A549 (cell line): ENCODE measurements around the gene SIK2. TPM values are rescaled to one million over a fixed set of nuclear protein-coding genes. Genes with fewer than 3 reads are reported as not detected.

Source experiments
- ATAC-seq, 2 experiments: fragments of 200-7000 bp in 1 of 2; fragments of >200 bp in 1 of 2; cut with Nextera tagmentation in 1 of 2; cut with Tn5 transposase in 1 of 2; 3 replicates each; pipeline versions ENCODE4 v1.8.0 to v1.9.1; 2018 to 2020; ENCODE audit warnings: mild to moderate bottlenecking in 1 of 2, moderate library complexity in 1 of 2
- CTCF ChIA-PET: fragments of 300-600 bp; sonication (Branson Sonifier 250); formaldehyde crosslinking; extraction: SDS; loops from one replicate; lab custom pipeline; 2021; ENCODE audit warnings: antibody characterized with exemption, inconsistent platforms; lab: Yijun Ruan, JAX
- POLR2A ChIA-PET: fragments of 350-600 bp; formaldehyde crosslinking; extraction: SDS; loops from one replicate; lab custom pipeline; 2021; ENCODE audit warnings: antibody characterized with exemption, inconsistent platforms; lab: Yijun Ruan, JAX
- DNase-seq, 2 experiments: peaks; one replicate each; pipeline versions ENCODE4 v3.0.0 to v3.0.0-alpha.2; 2011 to 2016; ENCODE audit warnings: low read depth in 1 of 2, low spot score in 1 of 2
- FAIRE-seq: peaks from 2 replicates; lab custom pipeline; 2011; peaks lifted over from hg19 to GRCh38; lab: Jason Lieb, UNC
- H3K27ac ChIP-seq, 2 experiments: fragments of >200 bp; sonication (Bioruptor Twin); formaldehyde crosslinking; 3 replicates each; pipeline ENCODE4 v1.5.1; 2016 to 2017
- H3K4me1 ChIP-seq: fragments of >200 bp; sonication (Bioruptor Twin); formaldehyde crosslinking; 3 replicates; pipeline ENCODE4 v1.6.1; 2016
- H3K4me2 ChIP-seq: fragments of >200 bp; sonication (Bioruptor Twin); formaldehyde crosslinking; 3 replicates; pipeline ENCODE4 v1.6.1; 2016
- H3K4me3 ChIP-seq: fragments of >200 bp; sonication (Bioruptor Twin); formaldehyde crosslinking; 3 replicates; pipeline ENCODE4 v1.5.1; 2016
- H3K9me3 ChIP-seq: fragments of >200 bp; sonication (Bioruptor Twin); formaldehyde crosslinking; 3 replicates; pipeline ENCODE4 v1.6.1; 2016
- CHD4 ChIP-seq: fragments of 200-600 bp; sonication (generic); IDR thresholded peaks from 2 replicates; pipeline ENCODE4 v1.6.1; 2016; ENCODE audit warnings: antibody characterized with exemption, mild to moderate bottlenecking, borderline replicate concordance
- FOSB ChIP-seq: fragments of 250-450 bp; sonication (Bioruptor Pico); IDR thresholded peaks from 2 replicates; pipeline ENCODE4 v1.5.0; 2020; ENCODE audit warnings: mild to moderate bottlenecking, moderate library complexity
- FOSL2 ChIP-seq, 2 experiments: fragments of 450-650 bp in 1 of 2; fragments of >200 bp in 1 of 2; sonication (Bioruptor Twin) in 1 of 2; formaldehyde crosslinking; IDR thresholded peaks; 2 replicates each; pipeline versions ENCODE4 v1.5.0 to v1.6.1; 2016 to 2020; ENCODE audit warnings: mild to moderate bottlenecking in 1 of 2, moderate library complexity in 1 of 2
- GATA3 ChIP-seq: IDR thresholded peaks from 2 replicates; pipeline ENCODE4 v1.6.1; 2012; ENCODE audit warnings: borderline replicate concordance
- KDM1A ChIP-seq: fragments of 200-600 bp; sonication (generic); IDR thresholded peaks from 2 replicates; pipeline ENCODE4 v1.6.1; 2016; ENCODE audit warnings: low read depth, mild to moderate bottlenecking
- MAFK ChIP-seq: fragments of 450-650 bp; IDR thresholded peaks from 2 replicates; pipeline ENCODE4 v1.6.1; 2014; ENCODE audit not compliant: partially characterized antibody
- NPAS2 ChIP-seq: fragments of 250-450 bp; sonication (Bioruptor Pico); IDR thresholded peaks from 2 replicates; pipeline ENCODE4 v1.8.0; 2022; ENCODE audit warnings: mild to moderate bottlenecking, moderate library complexity, borderline replicate concordance
- POLR2AphosphoS2 ChIP-seq: conservative IDR thresholded peaks from 2 replicates; pipeline ENCODE4 v1.6.1; 2012; ENCODE audit warnings: low read length, improper control_type of control experiment, inconsistent platforms
- ZC3H11A ChIP-seq: fragments of 450-650 bp; IDR thresholded peaks from 2 replicates; pipeline ENCODE4 v1.6.1; 2014; ENCODE audit warnings: antibody characterized with exemption, mild to moderate bottlenecking
- WGBS: methylation state at CpG from one replicate; pipeline ENCODE4 v1.1.6; 2017; ENCODE audit errors: missing lambda C conversion rate; 5-methylcytosine and 5-hydroxymethylcytosine counted together
- polyA plus RNA-seq, 4 experiments: library from polyadenylated mRNA; depleted of rRNA in 3 of 4; stranded (reverse); fragments of >200 nt; fragmentation: RNase III in 1 of 4; extraction: RNeasy Plus Mini Kit Qiagen cat#74134 plus additional on column Dnase treatment in 1 of 4; gene quantifications; 2 replicates in 3 of 4; 3 replicates in 1 of 4; pipeline ENCODE4 v1.2.3, GENCODE V29; 2011 to 2017
- TF ChIP-seq, protein P1 (sequence below): IDR thresholded peaks from 2 replicates; pipeline ENCODE4 v1.6.1; 2012
- TF ChIP-seq, protein P2 (sequence below): fragments of 200-600 bp; sonication (generic); IDR thresholded peaks from 2 replicates; pipeline ENCODE4 v1.6.1; 2016; ENCODE audit warnings: antibody characterized with exemption, mild to moderate bottlenecking, moderate library complexity
- TF ChIP-seq, protein P3 (sequence below): fragments of 250-450 bp; sonication (Bioruptor Pico); IDR thresholded peaks from 2 replicates; pipeline ENCODE4 v1.5.0; 2021; ENCODE audit warnings: mild to moderate bottlenecking, moderate library complexity, borderline replicate concordance
- TF ChIP-seq, protein P4 (sequence below): fragments of 150-350 bp; IDR thresholded peaks from 2 replicates; pipeline ENCODE4 v1.6.1; 2014; ENCODE audit warnings: low read depth, mild to moderate bottlenecking, low read length
- TF ChIP-seq, protein P5 (sequence below): fragments of 450-650 bp; IDR thresholded peaks from 2 replicates; pipeline ENCODE4 v1.6.1; 2014; ENCODE audit warnings: antibody characterized with exemption
- TF ChIP-seq, protein P6 (sequence below): fragments of >200 bp; sonication (Bioruptor Twin); formaldehyde crosslinking; IDR thresholded peaks from 2 replicates; pipeline ENCODE4 v1.6.1; 2016
- TF ChIP-seq, protein P7 (sequence below): fragments of >200 bp; sonication (Bioruptor Twin); formaldehyde crosslinking; IDR thresholded peaks from 3 replicates; pipeline ENCODE4 v1.5.1; 2016
- TF ChIP-seq, protein P8 (sequence below): fragments of >200 bp; sonication (Bioruptor Twin); formaldehyde crosslinking; IDR thresholded peaks from 3 replicates; pipeline ENCODE4 v1.6.1; 2016

The SIK2 gene
- polyA plus RNA-seq, 2 of the 4 experiments (the other 2 are of a cell fraction): 4.5 to 9.0 TPM

DNA sequence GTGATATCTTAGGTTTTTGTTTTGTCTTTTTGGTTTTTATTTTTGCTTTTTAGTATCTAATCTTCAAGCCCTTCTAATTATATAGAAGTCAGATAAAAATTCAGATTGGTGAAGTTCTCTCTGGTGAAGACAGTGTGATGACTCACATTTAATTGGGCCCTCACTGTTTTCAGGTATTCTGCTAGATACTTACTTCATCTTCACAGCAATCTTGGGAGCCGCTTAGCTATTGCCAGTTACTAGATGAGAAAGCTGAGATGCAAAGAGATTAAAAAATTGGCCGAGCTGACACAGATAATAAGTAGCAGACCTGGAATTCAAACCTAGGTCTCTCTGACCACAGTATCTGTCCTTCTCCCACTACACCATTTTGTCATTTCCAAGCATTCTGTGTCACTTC lies 88.9 kb downstream of the SIK2 start:
- FAIRE-seq: no peak
- Histone ChIP-seq H3K4me3 (no peak overlapping the region), H3K9me3 (no peaks in the 10 kb centered on the region), H3K4me2 (no peak overlapping the region)
- ATAC-seq: no peak
- POLR2A ChIA-PET: no interaction called here
- WGBS: 94% methylated on average over 2 of the region's 2 CpGs
- TF ChIP-seq, protein P1, sequence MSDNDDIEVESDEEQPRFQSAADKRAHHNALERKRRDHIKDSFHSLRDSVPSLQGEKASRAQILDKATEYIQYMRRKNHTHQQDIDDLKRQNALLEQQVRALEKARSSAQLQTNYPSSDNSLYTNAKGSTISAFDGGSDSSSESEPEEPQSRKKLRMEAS: no peak
- TF ChIP-seq NPAS2 (CRISPR knock-in tag): no peak
- TF ChIP-seq POLR2AphosphoS2: no peak
- TF ChIP-seq, protein P2, sequence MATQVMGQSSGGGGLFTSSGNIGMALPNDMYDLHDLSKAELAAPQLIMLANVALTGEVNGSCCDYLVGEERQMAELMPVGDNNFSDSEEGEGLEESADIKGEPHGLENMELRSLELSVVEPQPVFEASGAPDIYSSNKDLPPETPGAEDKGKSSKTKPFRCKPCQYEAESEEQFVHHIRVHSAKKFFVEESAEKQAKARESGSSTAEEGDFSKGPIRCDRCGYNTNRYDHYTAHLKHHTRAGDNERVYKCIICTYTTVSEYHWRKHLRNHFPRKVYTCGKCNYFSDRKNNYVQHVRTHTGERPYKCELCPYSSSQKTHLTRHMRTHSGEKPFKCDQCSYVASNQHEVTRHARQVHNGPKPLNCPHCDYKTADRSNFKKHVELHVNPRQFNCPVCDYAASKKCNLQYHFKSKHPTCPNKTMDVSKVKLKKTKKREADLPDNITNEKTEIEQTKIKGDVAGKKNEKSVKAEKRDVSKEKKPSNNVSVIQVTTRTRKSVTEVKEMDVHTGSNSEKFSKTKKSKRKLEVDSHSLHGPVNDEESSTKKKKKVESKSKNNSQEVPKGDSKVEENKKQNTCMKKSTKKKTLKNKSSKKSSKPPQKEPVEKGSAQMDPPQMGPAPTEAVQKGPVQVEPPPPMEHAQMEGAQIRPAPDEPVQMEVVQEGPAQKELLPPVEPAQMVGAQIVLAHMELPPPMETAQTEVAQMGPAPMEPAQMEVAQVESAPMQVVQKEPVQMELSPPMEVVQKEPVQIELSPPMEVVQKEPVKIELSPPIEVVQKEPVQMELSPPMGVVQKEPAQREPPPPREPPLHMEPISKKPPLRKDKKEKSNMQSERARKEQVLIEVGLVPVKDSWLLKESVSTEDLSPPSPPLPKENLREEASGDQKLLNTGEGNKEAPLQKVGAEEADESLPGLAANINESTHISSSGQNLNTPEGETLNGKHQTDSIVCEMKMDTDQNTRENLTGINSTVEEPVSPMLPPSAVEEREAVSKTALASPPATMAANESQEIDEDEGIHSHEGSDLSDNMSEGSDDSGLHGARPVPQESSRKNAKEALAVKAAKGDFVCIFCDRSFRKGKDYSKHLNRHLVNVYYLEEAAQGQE: no peak
- TF ChIP-seq KDM1A: no peak
- TF ChIP-seq CHD4: no peak
- TF ChIP-seq, protein P3, sequence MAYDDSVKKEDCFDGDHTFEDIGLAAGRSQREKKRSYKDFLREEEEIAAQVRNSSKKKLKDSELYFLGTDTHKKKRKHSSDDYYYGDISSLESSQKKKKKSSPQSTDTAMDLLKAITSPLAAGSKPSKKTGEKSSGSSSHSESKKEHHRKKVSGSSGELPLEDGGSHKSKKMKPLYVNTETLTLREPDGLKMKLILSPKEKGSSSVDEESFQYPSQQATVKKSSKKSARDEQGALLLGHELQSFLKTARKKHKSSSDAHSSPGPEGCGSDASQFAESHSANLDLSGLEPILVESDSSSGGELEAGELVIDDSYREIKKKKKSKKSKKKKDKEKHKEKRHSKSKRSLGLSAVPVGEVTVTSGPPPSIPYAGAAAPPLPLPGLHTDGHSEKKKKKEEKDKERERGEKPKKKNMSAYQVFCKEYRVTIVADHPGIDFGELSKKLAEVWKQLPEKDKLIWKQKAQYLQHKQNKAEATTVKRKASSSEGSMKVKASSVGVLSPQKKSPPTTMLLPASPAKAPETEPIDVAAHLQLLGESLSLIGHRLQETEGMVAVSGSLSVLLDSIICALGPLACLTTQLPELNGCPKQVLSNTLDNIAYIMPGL (CRISPR knock-in tag): no peak
- TF ChIP-seq, protein P4, sequence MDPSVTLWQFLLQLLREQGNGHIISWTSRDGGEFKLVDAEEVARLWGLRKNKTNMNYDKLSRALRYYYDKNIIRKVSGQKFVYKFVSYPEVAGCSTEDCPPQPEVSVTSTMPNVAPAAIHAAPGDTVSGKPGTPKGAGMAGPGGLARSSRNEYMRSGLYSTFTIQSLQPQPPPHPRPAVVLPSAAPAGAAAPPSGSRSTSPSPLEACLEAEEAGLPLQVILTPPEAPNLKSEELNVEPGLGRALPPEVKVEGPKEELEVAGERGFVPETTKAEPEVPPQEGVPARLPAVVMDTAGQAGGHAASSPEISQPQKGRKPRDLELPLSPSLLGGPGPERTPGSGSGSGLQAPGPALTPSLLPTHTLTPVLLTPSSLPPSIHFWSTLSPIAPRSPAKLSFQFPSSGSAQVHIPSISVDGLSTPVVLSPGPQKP: no peak
- TF ChIP-seq, protein P5, sequence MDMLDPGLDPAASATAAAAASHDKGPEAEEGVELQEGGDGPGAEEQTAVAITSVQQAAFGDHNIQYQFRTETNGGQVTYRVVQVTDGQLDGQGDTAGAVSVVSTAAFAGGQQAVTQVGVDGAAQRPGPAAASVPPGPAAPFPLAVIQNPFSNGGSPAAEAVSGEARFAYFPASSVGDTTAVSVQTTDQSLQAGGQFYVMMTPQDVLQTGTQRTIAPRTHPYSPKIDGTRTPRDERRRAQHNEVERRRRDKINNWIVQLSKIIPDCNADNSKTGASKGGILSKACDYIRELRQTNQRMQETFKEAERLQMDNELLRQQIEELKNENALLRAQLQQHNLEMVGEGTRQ: no peak
- no peak for TF ChIP-seq ZC3H11A
- TF ChIP-seq, protein P6, sequence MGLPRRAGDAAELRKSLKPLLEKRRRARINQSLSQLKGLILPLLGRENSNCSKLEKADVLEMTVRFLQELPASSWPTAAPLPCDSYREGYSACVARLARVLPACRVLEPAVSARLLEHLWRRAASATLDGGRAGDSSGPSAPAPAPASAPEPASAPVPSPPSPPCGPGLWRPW: no peak
- TF ChIP-seq FOSB (CRISPR knock-in tag): no peak
- TF ChIP-seq, protein P7, sequence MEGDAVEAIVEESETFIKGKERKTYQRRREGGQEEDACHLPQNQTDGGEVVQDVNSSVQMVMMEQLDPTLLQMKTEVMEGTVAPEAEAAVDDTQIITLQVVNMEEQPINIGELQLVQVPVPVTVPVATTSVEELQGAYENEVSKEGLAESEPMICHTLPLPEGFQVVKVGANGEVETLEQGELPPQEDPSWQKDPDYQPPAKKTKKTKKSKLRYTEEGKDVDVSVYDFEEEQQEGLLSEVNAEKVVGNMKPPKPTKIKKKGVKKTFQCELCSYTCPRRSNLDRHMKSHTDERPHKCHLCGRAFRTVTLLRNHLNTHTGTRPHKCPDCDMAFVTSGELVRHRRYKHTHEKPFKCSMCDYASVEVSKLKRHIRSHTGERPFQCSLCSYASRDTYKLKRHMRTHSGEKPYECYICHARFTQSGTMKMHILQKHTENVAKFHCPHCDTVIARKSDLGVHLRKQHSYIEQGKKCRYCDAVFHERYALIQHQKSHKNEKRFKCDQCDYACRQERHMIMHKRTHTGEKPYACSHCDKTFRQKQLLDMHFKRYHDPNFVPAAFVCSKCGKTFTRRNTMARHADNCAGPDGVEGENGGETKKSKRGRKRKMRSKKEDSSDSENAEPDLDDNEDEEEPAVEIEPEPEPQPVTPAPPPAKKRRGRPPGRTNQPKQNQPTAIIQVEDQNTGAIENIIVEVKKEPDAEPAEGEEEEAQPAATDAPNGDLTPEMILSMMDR: no peak
- TF ChIP-seq FOSL2 (IDR thresholded peaks at IDR 0.05): no peak
- no peak for TF ChIP-seq FOSL2 (CRISPR knock-in tag; IDR thresholded peaks at IDR 0.05)
- TF ChIP-seq, protein P8, sequence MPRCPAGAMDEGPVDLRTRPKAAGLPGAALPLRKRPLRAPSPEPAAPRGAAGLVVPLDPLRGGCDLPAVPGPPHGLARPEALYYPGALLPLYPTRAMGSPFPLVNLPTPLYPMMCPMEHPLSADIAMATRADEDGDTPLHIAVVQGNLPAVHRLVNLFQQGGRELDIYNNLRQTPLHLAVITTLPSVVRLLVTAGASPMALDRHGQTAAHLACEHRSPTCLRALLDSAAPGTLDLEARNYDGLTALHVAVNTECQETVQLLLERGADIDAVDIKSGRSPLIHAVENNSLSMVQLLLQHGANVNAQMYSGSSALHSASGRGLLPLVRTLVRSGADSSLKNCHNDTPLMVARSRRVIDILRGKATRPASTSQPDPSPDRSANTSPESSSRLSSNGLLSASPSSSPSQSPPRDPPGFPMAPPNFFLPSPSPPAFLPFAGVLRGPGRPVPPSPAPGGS: no peak
- TF ChIP-seq GATA3: no peak
- TF ChIP-seq MAFK: no peak
- TF ChIP-seq, all 56 proteins: peak for 0
- H3K4me1 ChIP-seq: 0 out of 3 replicates have a peak, but pooled peaks cover 6% of the 10 kb centered on the region
- CTCF ChIA-PET: no interaction called here
- DNase-seq: no peak
- no peak overlapping the region for H3K27ac ChIP-seq
